HG03469 (cell line): ENCODE measurements around the gene DNAH2.

Experiments used
- ATAC-seq: cut with Tn5 transposase; IDR thresholded peaks from one replicate; pipeline ENCODE4 v1.9.1; 2021; ENCODE audit warnings: mild to moderate bottlenecking, moderate library complexity, moderate number of reproducible peaks; ENCODE audit not compliant: unreplicated experiment

The DNAH2 gene

DNA sequence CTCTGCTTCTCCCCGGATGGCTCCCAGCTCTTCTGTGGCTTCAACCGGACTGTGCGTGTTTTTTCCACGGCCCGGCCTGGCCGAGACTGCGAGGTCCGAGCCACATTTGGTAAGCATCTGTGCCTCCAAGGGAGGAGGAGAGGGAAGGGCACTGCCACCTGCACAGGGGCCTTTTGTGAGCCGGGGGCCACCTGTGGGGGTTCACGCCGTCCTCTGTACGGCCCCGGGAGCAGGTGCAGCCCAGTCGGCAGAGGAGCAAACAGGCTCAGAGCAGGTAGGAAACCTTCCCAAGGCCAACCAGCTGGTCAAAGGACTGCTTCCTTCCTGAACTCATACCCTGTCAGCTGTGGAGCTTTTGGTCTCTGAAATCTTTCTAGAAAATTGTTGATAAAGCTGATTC is 15.9 kb upstream of the DNAH2 start:
- ATAC-seq, result no peak

DNA sequence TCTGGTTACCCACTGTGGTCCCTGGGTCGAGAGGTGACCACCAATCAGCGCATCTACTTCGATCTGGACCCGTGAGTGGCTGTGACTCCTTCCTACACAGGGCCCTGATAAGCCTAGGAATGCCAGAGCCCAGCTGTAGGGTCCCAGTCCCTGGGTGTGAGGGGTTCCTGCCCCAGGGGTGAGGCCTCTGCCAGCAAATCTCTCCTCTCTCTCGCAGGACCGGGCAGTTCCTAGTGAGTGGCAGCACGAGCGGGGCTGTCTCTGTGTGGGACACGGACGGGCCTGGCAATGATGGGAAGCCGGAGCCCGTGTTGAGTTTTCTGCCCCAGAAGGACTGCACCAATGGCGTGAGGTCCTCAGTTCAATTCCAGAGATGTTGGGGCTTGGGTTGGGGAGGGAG is 14.8 kb upstream of the DNAH2 start:
- no peak for ATAC-seq

DNA sequence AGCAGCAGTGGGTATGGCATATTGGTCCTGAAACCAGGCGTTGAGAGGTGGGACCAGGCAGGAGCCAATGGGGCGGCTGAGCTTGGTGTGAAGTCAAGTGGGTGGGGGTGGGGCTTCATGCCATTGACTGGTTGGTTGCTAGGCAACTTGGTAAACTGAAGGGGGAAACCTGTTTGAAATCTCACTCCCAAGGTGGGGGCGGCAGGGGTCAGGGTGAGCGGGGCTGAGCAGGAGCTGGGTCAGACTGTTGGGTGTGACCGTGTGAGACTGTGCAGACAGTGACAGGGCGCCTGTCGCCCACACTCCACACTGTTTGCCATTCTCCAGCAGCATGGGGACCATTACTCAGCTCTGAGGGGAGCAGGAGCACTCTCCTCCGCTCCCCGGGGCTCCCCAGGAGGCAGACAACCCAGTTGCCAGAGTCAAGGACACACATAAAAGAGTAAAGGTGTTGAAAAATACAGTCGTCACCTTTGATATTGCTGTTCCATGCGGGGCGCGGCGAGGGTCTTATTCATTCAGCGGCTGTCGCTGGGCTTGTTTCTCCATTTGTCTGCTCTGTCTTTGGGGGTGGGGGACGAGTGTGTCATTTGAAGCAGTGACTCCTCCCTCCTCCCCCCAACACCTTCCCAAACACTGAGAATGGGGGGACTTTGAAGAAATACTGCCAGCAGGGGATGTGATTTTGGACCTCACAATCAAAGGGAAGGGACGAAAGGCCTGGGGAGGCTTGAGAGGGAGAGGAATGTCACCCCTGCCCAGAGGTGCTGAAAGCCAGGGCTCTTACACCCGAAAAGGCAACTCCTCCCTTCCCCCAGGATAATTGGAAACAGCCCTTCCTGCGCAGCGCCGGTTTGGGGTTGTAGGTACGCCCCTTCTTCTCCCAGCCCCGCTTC is 13.7 kb upstream of the DNAH2 start:
- ATAC-seq, result no peak

DNA sequence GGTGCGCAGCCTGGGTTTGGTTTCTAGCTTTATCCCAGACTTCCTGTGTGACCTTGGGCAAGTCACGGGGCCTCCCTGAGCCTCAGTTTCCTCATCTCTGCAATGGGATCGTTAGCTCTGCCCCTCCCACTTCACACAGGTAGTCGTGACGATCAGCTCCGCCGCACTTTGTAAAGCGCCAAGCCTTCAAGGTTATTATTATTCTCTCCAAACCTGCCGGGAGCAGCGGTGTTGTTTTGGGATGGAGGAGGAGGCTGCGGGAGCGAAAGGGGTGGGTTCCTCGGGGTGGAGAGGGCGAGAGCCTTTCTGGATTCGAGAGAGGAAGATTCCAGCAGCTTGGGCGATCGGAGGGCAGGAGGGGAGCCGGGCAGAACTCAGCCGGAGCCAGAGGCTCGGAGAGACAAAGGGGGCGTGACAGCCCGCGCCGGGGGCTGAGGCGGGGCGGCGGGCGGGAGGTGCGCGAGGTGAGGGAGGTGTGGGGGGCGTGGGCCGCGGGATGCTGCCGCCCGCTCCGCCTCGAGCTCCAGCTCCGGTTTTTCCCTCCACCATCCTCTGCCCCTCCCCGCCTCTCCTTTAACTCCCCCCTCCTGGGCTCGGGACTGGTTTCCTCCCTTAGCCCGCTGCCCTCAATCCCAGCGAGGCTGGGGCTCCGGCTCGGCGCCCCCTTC is 12.8 kb upstream of the DNAH2 start, which contains the start of gene EFNB3:
TSS of gene EFNB3 (plus strand) at position 602 of the 668 bp plus-strand sequence. CDS start 397 bp downstream, outside the sequence.
- no peak for ATAC-seq

DNA sequence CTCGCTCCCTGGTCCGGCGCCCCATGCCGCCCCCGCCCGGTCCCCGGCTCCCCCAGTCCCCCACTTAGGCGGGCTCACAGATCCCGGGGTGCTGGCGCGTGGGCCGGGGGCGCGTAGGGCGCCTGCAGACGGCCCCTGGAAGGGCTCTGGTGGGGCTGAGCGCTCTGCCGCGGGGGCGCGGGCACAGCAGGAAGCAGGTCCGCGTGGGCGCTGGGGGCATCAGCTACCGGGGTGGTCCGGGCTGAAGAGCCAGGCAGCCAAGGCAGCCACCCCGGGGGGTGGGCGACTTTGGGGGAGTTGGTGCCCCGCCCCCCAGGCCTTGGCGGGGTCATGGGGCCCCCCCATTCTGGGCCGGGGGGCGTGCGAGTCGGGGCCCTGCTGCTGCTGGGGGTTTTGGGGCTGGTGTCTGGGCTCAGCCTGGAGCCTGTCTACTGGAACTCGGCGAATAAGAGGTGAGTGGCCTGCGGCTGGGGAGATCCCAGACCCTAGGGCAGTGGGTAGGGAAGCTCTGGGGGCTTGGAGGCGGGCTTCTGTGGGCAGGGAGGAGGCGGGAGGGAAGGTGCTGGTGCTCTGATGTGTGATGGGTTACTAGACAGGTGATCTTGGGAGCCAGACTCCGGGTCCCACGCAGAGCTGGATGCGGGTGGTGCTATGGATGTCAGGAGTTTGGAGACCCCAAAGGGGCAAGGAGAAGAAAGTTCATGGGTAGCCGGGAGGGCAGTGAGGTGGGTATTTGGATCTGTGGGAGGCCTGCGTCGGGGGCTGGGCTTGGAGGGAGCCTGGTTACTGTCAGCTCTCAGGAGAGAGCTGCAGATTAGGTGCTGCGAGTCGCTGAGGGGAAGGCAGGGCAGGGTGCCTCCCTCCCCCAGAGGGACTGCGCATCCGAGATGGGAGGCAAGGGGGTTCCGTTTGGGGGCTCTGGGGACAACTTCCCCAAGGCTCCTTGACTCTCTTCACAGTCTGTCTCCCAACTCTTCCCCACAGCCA is 12.0 kb upstream of the DNAH2 start:
- no peak for ATAC-seq

DNA sequence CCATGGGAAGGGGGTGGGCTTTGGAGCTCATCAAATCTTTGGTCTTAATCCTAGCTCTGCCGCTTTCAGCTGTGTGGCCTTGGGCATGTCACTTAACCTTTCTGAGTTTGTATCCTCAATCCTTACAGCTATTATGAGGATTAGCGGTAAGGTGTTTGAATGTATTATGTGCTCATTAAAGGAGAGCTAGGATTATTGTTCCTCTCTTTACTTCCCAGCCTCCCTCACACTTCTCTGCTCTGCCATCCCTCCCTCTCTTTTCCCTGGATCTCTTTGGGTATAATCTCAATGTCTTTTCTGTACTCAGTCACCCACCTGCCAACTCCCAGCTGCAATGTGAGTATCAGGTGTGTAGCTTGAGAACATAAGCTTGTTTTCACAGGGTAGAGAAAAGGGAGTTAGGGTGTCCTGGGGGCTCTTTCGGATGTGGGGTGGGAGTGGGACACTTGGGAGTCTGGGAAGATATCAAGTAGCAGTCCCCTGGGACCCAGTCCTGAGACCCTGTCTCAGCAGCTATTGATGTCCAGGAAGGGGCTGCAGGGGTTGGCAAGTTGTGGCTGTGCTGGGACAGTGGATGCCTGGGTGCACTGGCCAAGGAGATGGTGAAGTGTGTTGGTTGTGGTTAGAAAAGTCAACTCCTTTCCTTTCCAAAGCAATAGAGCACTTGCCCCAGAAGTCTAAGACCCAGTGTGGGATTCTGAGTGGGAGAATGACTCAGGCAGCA is 10.8 kb upstream of the DNAH2 start:
- ATAC-seq, result no peak

DNA sequence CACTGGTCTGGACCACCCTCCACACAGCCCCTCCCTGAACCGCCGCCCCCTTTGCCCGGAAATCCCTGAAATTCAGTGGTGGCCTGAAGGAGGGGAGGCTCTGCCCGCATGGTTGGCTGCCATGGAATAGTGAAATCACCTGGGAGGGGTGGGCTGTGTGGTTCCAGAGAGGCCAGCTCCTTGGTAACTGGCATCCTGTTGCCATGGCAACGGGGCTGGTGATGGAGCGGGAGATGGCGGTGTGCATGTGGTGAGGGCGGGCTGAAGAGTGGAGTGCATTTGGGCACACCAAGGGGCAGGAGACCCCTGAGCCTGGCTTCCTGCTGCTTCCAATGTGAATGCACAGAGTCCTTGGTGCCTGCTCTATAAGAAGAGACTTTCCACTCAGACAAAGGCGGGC is 10.1 kb upstream of the DNAH2 start:
- no peak for ATAC-seq

DNA sequence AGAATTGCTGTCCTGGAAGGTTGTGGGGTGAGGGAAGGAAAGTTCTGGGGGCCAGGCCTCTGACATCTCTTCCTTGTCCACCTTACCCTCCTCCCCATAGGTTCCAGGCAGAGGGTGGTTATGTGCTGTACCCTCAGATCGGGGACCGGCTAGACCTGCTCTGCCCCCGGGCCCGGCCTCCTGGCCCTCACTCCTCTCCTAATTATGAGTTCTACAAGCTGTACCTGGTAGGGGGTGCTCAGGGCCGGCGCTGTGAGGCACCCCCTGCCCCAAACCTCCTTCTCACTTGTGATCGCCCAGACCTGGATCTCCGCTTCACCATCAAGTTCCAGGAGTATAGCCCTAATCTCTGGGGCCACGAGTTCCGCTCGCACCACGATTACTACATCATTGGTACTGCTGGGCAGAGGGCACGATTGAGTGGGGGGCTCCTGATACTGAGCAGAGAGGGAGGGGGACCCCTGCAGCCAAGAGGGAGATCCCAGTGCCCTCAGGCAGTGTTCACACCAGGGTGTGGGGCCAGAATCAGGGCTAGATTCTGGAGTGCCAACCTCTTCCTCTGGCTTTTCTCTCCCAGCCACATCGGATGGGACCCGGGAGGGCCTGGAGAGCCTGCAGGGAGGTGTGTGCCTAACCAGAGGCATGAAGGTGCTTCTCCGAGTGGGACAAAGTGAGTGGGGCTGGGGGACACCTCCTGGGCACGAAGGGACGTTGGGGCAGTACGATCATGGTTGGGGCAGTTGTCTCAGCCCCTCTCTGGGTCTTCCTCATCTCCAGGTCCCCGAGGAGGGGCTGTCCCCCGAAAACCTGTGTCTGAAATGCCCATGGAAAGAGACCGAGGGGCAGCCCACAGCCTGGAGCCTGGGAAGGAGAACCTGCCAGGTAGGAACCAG is 9.4 kb upstream of the DNAH2 start:
- no peak for ATAC-seq

DNA sequence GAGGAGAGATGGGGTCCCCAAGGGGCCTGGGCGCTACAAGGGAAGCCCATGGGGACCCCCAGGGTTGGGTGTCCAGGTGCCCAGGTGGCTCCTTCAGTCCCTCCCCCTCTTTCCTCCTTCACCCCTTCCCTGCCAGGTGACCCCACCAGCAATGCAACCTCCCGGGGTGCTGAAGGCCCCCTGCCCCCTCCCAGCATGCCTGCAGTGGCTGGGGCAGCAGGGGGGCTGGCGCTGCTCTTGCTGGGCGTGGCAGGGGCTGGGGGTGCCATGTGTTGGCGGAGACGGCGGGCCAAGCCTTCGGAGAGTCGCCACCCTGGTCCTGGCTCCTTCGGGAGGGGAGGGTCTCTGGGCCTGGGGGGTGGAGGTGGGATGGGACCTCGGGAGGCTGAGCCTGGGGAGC is 8.5 kb upstream of the DNAH2 start:
- no peak for ATAC-seq

DNA sequence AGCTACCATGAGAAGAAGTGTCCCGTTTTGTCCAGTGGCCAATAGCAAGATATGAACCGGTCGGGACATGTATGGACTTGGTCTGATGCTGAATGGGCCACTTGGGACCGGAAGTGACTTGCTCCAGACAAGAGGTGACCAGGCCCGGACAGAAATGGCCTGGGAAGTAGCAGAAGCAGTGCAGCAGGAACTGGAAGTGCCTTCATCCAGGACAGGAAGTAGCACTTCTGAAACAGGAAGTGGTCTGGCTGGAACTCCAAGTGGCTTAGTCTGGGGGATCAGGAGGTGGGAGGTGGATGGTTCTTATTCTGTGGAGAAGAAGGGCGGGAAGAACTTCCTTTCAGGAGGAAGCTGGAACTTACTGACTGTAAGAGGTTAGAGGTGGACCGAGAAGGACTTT is 7.2 kb upstream of the DNAH2 start:
- ATAC-seq, result no peak

DNA sequence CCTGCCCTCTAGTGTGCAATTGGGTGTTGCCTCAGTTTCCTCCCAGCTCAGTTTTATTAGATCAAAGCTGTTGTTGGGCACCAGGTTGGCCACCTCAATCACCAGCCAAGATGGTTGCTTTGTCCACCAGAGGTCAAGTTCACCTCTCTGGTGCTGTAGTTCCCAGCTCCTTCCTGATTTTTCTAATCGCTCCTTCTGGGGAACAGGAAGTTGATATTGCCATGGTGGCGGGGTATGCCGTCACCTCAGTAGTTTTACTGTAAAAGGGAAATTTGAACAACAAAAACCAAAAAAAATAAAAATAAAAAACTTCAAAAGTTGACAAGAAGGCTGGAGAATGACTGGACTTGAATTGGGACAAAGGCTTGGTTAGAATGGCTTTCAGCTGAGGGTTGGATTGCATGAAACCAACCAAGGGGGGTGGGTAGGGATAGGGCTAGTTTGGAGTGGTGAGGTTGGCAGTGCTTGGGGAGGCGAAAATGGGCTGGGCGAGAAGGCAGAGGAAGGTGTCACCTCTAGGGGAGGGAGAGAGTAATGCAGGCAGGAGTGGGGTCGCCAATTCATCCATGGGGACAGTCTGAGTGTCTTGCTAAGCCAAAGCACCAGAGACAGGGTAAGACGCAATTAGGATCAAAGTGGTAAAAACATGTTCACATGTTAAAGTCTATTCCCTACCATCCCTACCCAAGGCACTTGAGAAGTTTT is 6.3 kb upstream of the DNAH2 start:
- no peak for ATAC-seq

DNA sequence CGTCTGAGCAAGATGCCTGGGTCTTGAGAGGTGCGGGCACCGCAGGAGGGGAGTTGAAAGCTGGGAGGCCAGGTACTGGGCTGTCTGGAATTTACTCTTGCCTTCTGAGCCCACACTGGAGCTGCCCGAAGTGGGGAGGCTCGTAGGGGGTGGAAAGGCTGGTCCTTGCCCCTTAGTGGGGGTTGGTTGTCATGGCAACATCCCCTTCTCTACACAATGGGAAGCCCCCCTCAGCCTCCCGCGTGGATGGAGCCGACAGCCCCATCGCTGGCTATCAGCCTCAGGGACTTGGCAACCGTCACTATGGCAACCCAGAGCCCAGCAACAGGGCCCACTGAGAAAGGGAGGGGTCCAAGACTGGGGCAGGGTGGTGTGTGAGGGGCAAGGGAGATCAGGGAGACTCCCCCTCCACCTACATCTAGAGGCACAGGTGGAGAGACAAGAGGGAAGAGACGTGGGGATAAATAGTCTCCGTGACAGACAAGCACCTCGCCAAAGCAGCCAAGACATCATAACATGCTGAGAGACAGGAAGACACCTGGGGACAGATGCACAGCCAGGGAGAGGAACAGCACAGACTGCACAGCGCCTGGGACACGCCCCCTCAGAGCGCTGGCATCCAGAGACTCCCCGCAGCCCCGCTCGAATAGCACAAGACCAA is 5.3 kb upstream of the DNAH2 start:
- ATAC-seq, result no peak

DNA sequence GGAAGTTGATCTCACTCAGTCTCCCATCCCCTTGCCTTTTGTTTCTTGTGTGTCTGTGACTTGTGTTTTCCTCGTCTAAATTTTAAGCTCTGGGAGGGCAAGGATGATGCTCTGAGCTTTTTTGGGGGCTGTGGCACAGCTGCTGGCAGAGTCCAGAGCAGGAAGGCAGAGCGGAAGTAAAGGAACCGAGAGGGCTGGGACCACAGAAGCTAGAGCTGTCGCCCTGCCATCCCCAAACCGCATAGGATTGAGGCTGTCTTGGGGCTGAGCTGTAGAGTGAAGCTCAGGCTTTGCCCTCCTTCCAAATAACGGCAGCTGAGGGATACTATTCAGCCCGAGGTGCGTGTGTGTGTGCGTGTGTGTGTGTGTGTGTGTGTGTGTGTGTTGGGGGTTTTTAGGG is 3.8 kb upstream of the DNAH2 start:
- no peak for ATAC-seq

DNA sequence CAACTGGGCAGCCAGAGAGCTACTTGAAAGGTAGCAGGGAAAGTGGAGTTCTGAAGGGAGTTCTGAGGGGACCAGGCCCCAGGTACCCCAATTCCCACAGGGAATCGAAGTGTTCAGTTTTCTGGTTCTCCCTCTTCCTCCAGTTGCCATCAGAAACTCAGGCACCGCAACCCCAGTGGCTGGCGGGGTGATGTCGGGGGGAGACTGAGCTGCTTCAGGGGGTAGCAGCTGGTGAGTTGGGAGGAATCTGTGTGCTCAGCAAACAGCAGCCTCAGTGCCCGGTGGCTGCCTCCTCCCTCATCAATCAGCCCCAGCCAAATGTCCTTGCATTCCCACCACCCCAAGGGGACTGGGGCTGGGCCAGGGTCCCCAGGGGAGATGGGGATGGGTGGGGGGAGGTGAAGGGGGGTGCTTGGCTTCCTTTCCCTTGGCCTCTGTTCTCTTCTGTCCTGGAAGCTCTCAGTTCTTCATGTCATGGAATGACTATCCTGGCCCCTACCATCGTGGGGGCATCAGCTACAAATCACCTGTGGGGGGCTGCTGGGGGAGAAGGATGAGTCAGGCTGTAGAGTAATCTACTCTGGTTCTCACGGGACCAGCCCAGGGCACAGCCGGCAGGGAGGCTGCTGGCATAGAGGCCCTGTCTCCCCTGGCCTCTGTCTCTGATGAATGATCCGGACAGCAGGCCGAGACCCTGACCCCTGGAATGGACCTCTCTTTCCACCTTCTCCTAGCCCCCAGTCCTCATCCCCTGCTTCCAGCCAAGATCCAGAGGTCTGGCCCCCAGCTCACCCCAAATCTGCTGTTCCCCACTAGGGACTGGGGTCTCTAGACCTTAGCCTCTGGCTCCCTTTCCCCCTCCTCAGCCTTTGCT is 2.6 kb upstream of the DNAH2 start:
- ATAC-seq, result no peak

DNA sequence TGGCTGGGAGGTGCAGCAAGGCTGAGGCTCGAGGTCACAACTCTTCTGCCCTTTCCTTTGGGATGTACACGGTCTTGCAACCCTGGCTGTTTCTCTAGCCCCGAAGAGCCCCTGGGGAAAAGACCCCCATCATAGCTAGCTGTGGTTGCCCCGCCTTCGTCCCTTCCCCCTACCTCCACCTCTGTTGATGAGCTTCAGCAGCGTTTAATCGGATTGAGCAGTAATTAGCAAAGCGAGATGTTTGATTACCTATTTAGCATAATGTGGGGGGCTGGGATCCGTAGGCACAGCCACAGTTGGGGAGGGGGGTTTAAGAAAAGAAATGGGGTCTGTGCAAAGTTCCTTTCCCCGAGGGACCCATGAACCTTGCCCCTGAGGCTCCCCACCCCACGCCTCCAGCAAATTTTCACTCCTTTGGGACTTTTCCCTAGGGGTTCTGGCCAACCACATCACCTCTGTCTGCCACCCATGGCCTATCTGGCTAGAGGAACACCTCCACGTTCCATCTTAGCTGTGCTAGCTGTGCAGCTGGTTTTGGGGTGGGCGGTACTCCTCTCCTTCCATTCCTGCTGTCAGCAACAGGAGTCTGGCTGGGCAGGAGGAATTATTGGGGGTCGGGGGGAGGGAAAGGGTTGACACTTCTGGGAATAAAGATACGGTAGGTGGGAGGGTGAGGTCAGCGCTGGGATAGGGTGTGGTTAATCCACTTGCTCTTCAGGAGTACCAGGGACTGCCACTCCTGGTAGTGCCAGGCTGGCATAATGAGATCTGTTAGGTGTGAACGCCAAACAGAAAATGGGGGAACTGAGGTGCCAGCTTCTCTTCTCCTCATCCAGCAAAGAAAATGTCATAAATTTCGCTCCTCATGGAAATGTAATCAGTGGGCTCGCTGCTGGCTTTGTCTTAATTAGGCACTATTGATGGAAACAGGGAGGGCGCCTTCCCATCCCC is 1.3 kb upstream of the DNAH2 start:
- ATAC-seq, result no peak

DNA sequence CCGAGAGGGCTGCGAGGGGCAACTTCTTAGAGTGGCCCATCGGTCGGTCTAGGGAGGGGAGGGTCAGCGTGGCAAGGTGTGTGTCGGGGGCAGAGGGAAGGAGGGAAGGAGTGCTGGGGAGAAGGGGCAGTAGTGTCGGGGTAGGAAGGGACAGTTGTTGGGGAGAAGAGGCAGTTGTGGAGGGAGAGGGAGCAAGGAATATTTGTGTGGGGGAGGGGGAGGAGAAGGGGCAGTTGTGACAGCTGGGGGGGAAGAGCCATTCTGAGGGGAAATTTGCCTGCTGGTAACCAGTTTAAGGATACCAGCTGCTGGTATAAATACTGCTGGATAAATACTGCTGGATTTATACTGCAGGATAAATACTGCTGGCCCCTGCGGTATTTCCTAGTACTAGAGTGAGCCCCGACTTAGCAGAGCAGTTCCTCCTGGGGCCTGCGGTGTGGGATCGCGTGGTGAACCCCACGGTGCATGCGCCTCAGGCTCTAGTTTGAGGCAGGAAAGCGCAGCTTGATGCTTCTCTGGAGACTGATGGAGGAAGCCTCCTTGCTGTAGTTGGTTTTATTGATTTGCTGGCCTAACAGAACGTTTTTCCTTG is 309 bp downstream of the DNAH2 start:
- ATAC-seq, result no peak
